ENCODE results near the gene CCL14. TPM values are rescaled to one million over a fixed set of nuclear protein-coding genes. Genes with fewer than 3 reads are reported as not detected.
"Not testable (repeated sequence)": the region's sequence is repeated elsewhere in the genome, so short reads cannot be mapped to it uniquely, and the experiment has no call there.

Gene CCL14
- total RNA-seq, 2 experiments from 2014 or later: not detected

GRCh38 chr17:36008998-36009665 lies 22.6 kb upstream of the CCL14 start:
- ChIA-PET POLR2A (no interaction called here), CTCF (interaction anchor here (1.1 kb wide), 1 partner anchor 119 kb away, joined by 4 read pairs; no protein-coding TSS in a partner anchor)
- Mint-ChIP-seq H3K9me3 (ENCODE audit: insufficient read depth) (no peaks in the 10 kb centered on the region), H3K36me3 (ENCODE audit: low read depth) (no peaks in the 10 kb centered on the region), H3K27ac (no peak overlapping the region), H3K27me3 (ENCODE audit: low read depth) (peaks cover 5% of the 10 kb centered on the region), H3K4me1 (ENCODE audit: low read depth) (peaks cover 7% of the 10 kb centered on the region), H3K4me3 (no peak overlapping the region)
- peak; percentile 27 for DNase-seq
- ATAC-seq: no peak

GRCh38 chr17:36004594-36005108 lies 18.1 kb upstream of the CCL14 start:
- Mint-ChIP-seq H3K4me1 (ENCODE audit: low read depth) (peaks cover 7% of the 10 kb centered on the region), H3K9me3 (ENCODE audit: insufficient read depth) (no peaks in the 10 kb centered on the region), H3K36me3 (ENCODE audit: low read depth) (no peaks in the 10 kb centered on the region), H3K27me3 (ENCODE audit: low read depth) (peaks cover 2% of the 10 kb centered on the region), H3K27ac (no peak overlapping the region), H3K4me3 (no peak overlapping the region)
- ChIA-PET POLR2A (interaction anchor here (0.6 to 1.1 kb wide), 2 partner anchors 14 to 62 kb away, joined by 3 to 4 read pairs; no protein-coding TSS in a partner anchor), CTCF (interaction anchor here (0.9 to 2.7 kb wide), 9 partner anchors 11 to 155 kb away, joined by 3 to 16 read pairs (median 4); no protein-coding TSS in a partner anchor)
- ATAC-seq (no peak), DNase-seq (no peak)

- Mint-ChIP-seq H3K27ac (no peak overlapping the region), H3K9me3 (ENCODE audit: insufficient read depth) (no peaks in the 10 kb centered on the region), H3K27me3 (ENCODE audit: low read depth) (peaks cover 2% of the 10 kb centered on the region), H3K36me3 (ENCODE audit: low read depth) (no peaks in the 10 kb centered on the region), H3K4me1 (ENCODE audit: low read depth) (peaks cover 7% of the 10 kb centered on the region), H3K4me3 (no peak overlapping the region)
- ChIA-PET POLR2A (no interaction called here), CTCF (interaction anchor here (1.9 kb wide), 1 partner anchor 146 kb away, joined by 5 read pairs; no protein-coding TSS in a partner anchor)
- ATAC-seq (no peak), DNase-seq (no peak)
These were observed 16.1 kb upstream of the CCL14 start for GRCh38 chr17:36002631-36003030.

DNA sequence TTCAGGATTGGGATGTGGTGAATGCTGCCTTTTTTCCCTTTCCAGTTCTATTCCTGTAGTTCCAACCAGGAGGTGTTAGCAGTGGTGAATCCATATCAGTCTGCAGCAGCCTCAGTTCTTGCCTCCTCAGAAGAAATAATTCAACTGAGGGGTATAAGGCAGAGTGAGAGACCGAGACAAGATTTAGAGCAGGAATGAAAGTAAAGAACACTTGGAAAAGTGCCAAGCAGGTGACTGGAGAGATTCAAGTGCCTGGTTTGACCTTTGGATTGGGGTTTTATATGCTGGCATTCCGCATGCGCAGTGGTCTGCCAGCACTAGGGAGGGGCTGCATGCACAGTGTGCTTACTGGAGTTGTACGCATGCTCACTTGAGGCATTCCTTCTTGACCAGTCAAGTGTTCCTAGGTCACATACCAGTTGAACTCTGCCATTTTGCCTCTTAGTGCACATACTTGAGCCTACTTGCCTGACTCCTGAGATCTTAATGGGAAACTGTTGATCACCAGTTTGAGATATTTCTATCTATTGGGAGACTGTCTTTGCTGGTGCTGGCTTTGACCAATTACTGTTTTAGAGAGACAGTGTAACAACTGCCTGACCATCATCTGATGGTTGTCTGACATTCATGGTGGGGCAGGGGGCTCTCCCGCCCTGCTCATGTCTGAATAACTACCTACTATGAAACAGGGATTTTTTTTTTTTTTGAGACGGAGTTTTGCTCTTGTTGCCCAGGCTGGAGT lies 15.5 kb upstream of the CCL14 start:
- Mint-ChIP-seq H3K4me1 (ENCODE audit: low read depth) (peaks cover 7% of the 10 kb centered on the region), H3K36me3 (ENCODE audit: low read depth) (no peaks in the 10 kb centered on the region), H3K9me3 (ENCODE audit: insufficient read depth) (no peaks in the 10 kb centered on the region), H3K27me3 (ENCODE audit: low read depth) (peaks cover 3% of the 10 kb centered on the region), H3K4me3 (no peak overlapping the region), H3K27ac (no peak overlapping the region)
- no peak for DNase-seq
- no peak for ATAC-seq
- ChIA-PET POLR2A (no interaction called here), CTCF (interaction anchor here (1.2 to 1.9 kb wide), 2 partner anchors 9 to 147 kb away, joined by 3 to 5 read pairs; no protein-coding TSS in a partner anchor)

DNA sequence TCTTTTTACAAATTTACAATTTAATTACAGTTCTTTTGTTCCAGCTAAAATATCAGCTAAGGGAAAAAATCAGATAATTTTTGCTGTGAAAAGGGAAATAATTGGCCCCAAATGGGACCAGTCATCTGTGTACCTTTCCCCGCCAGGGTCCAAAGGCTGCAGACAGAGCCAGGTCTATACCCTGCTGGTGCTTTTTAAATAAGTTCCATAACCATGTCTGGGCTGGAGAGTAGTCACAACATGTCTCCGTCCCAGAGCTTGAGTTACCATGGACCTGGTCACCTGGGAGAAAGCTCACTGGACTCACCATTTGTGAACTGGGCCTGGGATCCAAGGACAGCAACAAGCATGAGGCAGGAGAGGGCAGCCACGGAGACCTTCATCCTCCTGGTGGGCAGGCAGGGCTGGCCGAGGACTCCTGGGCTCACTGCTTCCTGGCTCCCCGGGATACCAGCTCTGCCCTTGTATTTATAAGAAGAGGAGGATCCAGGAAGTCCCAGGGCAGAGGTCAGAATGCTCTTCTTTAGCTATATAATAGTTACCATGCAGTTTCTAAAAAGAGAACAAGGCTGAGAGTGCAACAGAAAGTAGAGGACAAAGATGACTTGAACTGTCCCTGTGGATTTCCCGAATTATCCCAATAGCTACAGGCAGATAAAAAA lies 14.7 kb upstream of the CCL14 start, which contains the start of gene CCL15:
Gene CCL15, minus strand, starts transcription at position 444 of the 662 bp plus-strand sequence. Its CDS starts 61 bp downstream, at position 383.
- Mint-ChIP-seq H3K27me3 (ENCODE audit: low read depth) (peaks cover 10% of the 10 kb centered on the region), H3K27ac (no peak within 1 kb of the TSS), H3K4me3 (no peak within 1 kb of the TSS), H3K36me3 (ENCODE audit: low read depth) (no peaks in the 10 kb centered on the region), H3K9me3 (ENCODE audit: insufficient read depth) (no peaks in the 10 kb centered on the region), H3K4me1 (ENCODE audit: low read depth) (peaks cover 7% of the 10 kb centered on the region)
- CTCF ChIA-PET: interaction anchor here (1.2 to 1.9 kb wide), 2 partner anchors 8 to 148 kb away, joined by 3 to 5 read pairs; no protein-coding TSS in a partner anchor
- ATAC-seq (no peak), DNase-seq (no peak)
- POLR2A ChIA-PET: no interaction called here

GRCh38 chr17:36000732-36001109 lies 14.2 kb upstream of the CCL14 start:
- Mint-ChIP-seq H3K4me1 (ENCODE audit: low read depth) (peaks cover 7% of the 10 kb centered on the region), H3K27ac (no peak overlapping the region), H3K4me3 (no peak overlapping the region), H3K27me3 (ENCODE audit: low read depth) (peaks cover 11% of the 10 kb centered on the region), H3K36me3 (ENCODE audit: low read depth) (no peaks in the 10 kb centered on the region), H3K9me3 (ENCODE audit: insufficient read depth) (no peaks in the 10 kb centered on the region)
- no peak for ATAC-seq
- no peak for DNase-seq
- ChIA-PET POLR2A (no interaction called here), CTCF (interaction anchor here (1.2 to 1.9 kb wide), 2 partner anchors 8 to 148 kb away, joined by 3 to 5 read pairs; no protein-coding TSS in a partner anchor)

- POLR2A ChIA-PET: no interaction called here
- CTCF ChIA-PET: no interaction called here
- ATAC-seq: no peak
- no peaks in the 10 kb centered on the region for H3K36me3 Mint-ChIP-seq (ENCODE audit: low read depth)
- H3K27ac Mint-ChIP-seq: no peak overlapping the region
- DNase-seq: no peak
- peaks cover 28% of the 10 kb centered on the region for H3K27me3 Mint-ChIP-seq (ENCODE audit: low read depth)
- no peaks in the 10 kb centered on the region for H3K9me3 Mint-ChIP-seq (ENCODE audit: insufficient read depth)
- H3K4me1 Mint-ChIP-seq (ENCODE audit: low read depth): no peaks in the 10 kb centered on the region
- no peak overlapping the region for H3K4me3 Mint-ChIP-seq
These were observed 12.2 kb upstream of the CCL14 start for GRCh38 chr17:35998756-35999155.

DNA sequence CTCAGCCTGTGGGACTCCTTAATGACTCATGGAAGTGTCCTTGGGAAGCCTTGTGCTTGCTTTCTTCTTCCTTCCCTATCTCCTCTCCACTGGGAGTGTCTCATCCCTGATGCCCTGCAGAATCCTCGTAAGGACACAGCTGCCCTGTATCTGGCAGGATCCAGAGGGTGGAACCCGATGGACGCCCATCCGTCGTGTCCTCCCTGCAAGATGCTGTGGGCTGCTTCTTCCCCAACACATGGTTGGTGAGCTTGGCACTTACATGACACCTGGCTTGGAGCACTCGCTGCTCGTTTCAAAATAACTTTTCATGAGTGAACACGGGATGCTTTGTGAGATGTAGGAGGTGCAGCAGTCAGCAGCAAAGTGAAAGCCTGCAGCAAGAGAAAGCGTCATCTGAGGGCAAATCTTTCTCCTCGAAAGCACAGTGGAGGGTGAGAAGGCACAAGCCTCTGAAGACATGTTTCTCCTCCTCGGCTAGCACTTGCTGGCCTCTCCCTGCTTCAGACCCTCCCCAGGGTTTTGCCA lies 11.6 kb upstream of the CCL14 start:
- Mint-ChIP-seq H3K27me3 (ENCODE audit: low read depth) (peaks cover 28% of the 10 kb centered on the region), H3K4me3 (no peak overlapping the region), H3K4me1 (ENCODE audit: low read depth) (no peaks in the 10 kb centered on the region), H3K27ac (no peak overlapping the region), H3K9me3 (ENCODE audit: insufficient read depth) (no peaks in the 10 kb centered on the region), H3K36me3 (ENCODE audit: low read depth) (no peaks in the 10 kb centered on the region)
- ATAC-seq (no peak), DNase-seq (no peak)
- ChIA-PET CTCF (no interaction called here), POLR2A (no interaction called here)

- H3K27ac Mint-ChIP-seq; H3K4me1 Mint-ChIP-seq (ENCODE audit: low read depth); H3K9me3 Mint-ChIP-seq (ENCODE audit: insufficient read depth); H3K36me3 Mint-ChIP-seq (ENCODE audit: low read depth); DNase-seq; ATAC-seq; POLR2A ChIA-PET; H3K4me3 Mint-ChIP-seq: not testable (repeated sequence)
- CTCF ChIA-PET: interaction anchor here (1.1 kb wide), 1 partner anchor 22 kb away, joined by 3 read pairs; no protein-coding TSS in a partner anchor
- H3K27me3 Mint-ChIP-seq (ENCODE audit: low read depth): peaks cover 30% of the 10 kb centered on the region
These were observed 8.8 kb upstream of the CCL14 start for GRCh38 chr17:35995346-35995745.

- DNase-seq (no peak), ATAC-seq (no peak)
- ChIA-PET CTCF (interaction anchor here (0.6 to 1.2 kb wide), 3 partner anchors 15 to 158 kb away, joined by 3 to 6 read pairs (median 3); no protein-coding TSS in a partner anchor), POLR2A (no interaction called here)
- no peaks in the 10 kb centered on the region for H3K4me1 Mint-ChIP-seq (ENCODE audit: low read depth)
- H3K27ac Mint-ChIP-seq: no peak overlapping the region
- no peak overlapping the region for H3K4me3 Mint-ChIP-seq
- peaks cover 25% of the 10 kb centered on the region for H3K27me3 Mint-ChIP-seq (ENCODE audit: low read depth)
- peaks cover 3% of the 10 kb centered on the region for H3K36me3 Mint-ChIP-seq (ENCODE audit: low read depth)
- H3K9me3 Mint-ChIP-seq (ENCODE audit: insufficient read depth): peaks cover 5% of the 10 kb centered on the region
These were observed 4.5 kb upstream of the CCL14 start for GRCh38 chr17:35991075-35991474.

- no peak for DNase-seq
- Mint-ChIP-seq H3K4me3 (no peak overlapping the region), H3K36me3 (ENCODE audit: low read depth) (peaks cover 3% of the 10 kb centered on the region), H3K9me3 (ENCODE audit: insufficient read depth) (peaks cover 5% of the 10 kb centered on the region), H3K4me1 (ENCODE audit: low read depth) (no peaks in the 10 kb centered on the region), H3K27me3 (ENCODE audit: low read depth) (peaks cover 11% of the 10 kb centered on the region), H3K27ac (no peak overlapping the region)
- ChIA-PET POLR2A (no interaction called here), CTCF (interaction anchor here (1.5 to 3.8 kb wide), 3 partner anchors 11 to 19 kb away, joined by 4 to 19 read pairs (median 6); no protein-coding TSS in a partner anchor)
- ATAC-seq: no peak
These were observed 1.6 kb upstream of the CCL14 start for GRCh38 chr17:35988164-35988563.
